Astrocyte (in vitro differentiated cells and primary cell): Measurements from ENCODE around the gene FHIT.

Source experiments
- CTCF ChIP-seq: IDR thresholded peaks from 2 replicates; pipeline ENCODE4 v1.5.1; 2011; ENCODE audit warnings: low read depth, mild to moderate bottlenecking, inconsistent platforms, low read length, moderate library complexity; ENCODE audit not compliant: insufficient read depth
- EZH2 ChIP-seq: IDR thresholded peaks from 2 replicates; pipeline ENCODE4 v1.6.1; 2012; ENCODE audit warnings: mild to moderate bottlenecking, low read length, inconsistent platforms; ENCODE audit not compliant: insufficient read depth

DNA sequence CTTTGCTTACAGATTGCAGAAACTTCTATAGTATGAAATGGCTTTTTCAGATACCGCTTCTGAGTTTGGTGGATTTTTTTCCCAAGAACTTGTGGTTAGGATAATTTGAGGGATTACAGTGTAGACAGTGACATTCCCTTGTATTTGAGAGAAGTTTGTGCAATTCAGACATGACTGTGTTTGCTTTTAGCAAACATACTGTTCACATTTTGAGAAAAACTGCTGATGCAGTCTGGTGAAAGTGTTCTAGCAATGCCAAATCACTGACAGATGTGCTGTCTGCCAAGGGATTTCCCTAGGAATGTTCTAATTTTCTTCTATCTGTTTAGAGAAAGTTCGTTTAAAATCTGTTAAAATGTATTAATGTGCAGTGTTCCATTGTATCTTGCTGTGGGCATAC, 652.6 kb downstream of the FHIT start:
- TF ChIP-seq EZH2, result no peak
- TF ChIP-seq CTCF, result no peak
